IMR-90 (cell line): Measurements from ENCODE around the gene ZDHHC14. TPM values are rescaled to one million over a fixed set of nuclear protein-coding genes. Genes with fewer than 3 reads are reported as not detected.

Experiments used
- ATAC-seq: fragments of 200-7000 bp; cut with Tn5 transposase; 2 replicates; pipeline ENCODE4 v1.9.1; 2020; ENCODE audit warnings: low read depth, mild to moderate bottlenecking, moderate library complexity
- BruUV-seq: library from RNA; stranded (reverse); fragments of 400-500 nt; replicated peaks from 2 replicates; lab custom pipeline; 2021; lab: Mats Ljungman, UMichigan
- CTCF ChIA-PET: fragments of 300-600 bp; formaldehyde crosslinking; extraction: SDS; loops from one replicate; lab custom pipeline; 2021; ENCODE audit warnings: antibody characterized with exemption; lab: Yijun Ruan, JAX
- POLR2A ChIA-PET: fragments of 300-600 bp; sonication (Branson Sonifier 250); formaldehyde crosslinking; loops from one replicate; lab custom pipeline; 2022; ENCODE audit warnings: antibody characterized with exemption; ENCODE audit not compliant: unreplicated experiment; lab: Charles Lee
- DNase-seq: peaks from one replicate; pipeline ENCODE4 v3.0.0; 2013
- H2AFZ ChIP-seq: replicated peaks from 2 replicates; pipeline ENCODE3; 2013; ENCODE audit warnings: low read length, mild to moderate bottlenecking; ENCODE audit not compliant: poor library complexity
- H2AK5ac ChIP-seq: 2 replicates; pipeline ENCODE4 v1.6.1; 2013; ENCODE audit warnings: low read depth, low read length, inconsistent platforms
- H2AK9ac ChIP-seq: replicated peaks from 2 replicates; pipeline ENCODE3; 2013; ENCODE audit warnings: mild to moderate bottlenecking, low read depth, low read length, moderate library complexity; ENCODE audit not compliant: poor library complexity
- H2BK120ac ChIP-seq: 2 replicates; pipeline ENCODE4 v1.6.1; 2013; ENCODE audit warnings: low read depth, low read length, inconsistent platforms
- H2BK15ac ChIP-seq: 3 replicates; pipeline ENCODE4 v1.6.1; 2013; ENCODE audit warnings: low read depth, low read length, inconsistent platforms
- H2BK20ac ChIP-seq: 2 replicates; pipeline ENCODE4 v1.6.1; 2013; ENCODE audit warnings: low read depth, mild to moderate bottlenecking, inconsistent platforms, low read length, moderate library complexity
- H2BK5ac ChIP-seq: 2 replicates; pipeline ENCODE4 v1.6.1; 2013; ENCODE audit warnings: mild to moderate bottlenecking, low read depth, low read length, inconsistent platforms; ENCODE audit not compliant: poor library complexity, severe bottlenecking
- H3K14ac ChIP-seq: replicated peaks from 2 replicates; pipeline ENCODE4 v1.6.1; 2013; ENCODE audit warnings: low read depth, low read length, inconsistent platforms
- H3K18ac ChIP-seq: 2 replicates; pipeline ENCODE4 v1.6.1; 2013; ENCODE audit warnings: low read depth, low read length, control low read depth
- H3K23ac ChIP-seq: 2 replicates; pipeline ENCODE4 v1.6.1; 2013; ENCODE audit warnings: low read depth, low read length, inconsistent platforms
- H3K27ac ChIP-seq: 2 replicates; pipeline ENCODE4 v1.5.1; 2013; ENCODE audit warnings: mild to moderate bottlenecking, control low read depth, low read length; ENCODE audit not compliant: insufficient read depth
- H3K27me3 ChIP-seq: 2 replicates; pipeline ENCODE4 v1.6.1; 2013; ENCODE audit warnings: low read length; ENCODE audit not compliant: control insufficient read depth, insufficient read depth
- H3K36me3 ChIP-seq: 2 replicates; pipeline ENCODE4 v1.6.1; 2013; ENCODE audit warnings: low read length, mixed read lengths; ENCODE audit not compliant: control insufficient read depth, insufficient read depth
- H3K4ac ChIP-seq: 2 replicates; pipeline ENCODE4 v1.6.1; 2013; ENCODE audit warnings: low read depth, low read length, inconsistent platforms
- H3K4me1 ChIP-seq: 2 replicates; pipeline ENCODE4 v1.6.1; 2013; ENCODE audit warnings: low read length, mixed read lengths; ENCODE audit not compliant: control insufficient read depth, insufficient read depth
- H3K4me2 ChIP-seq: 2 replicates; pipeline ENCODE4 v1.6.1; 2013; ENCODE audit warnings: low read depth, mild to moderate bottlenecking, control low read depth, low read length, moderate library complexity
- H3K4me3 ChIP-seq: 2 replicates; pipeline ENCODE4 v1.5.1; 2013; ENCODE audit warnings: low read depth, mild to moderate bottlenecking, control low read depth, low read length, moderate library complexity; ENCODE audit not compliant: insufficient read depth
- H3K56ac ChIP-seq: 2 replicates; pipeline ENCODE4 v1.6.1; 2013; ENCODE audit warnings: low read length, inconsistent platforms; ENCODE audit not compliant: insufficient read depth; ENCODE audit errors: extremely low read depth
- H3K79me1 ChIP-seq, 2 experiments: 2 replicates each; pipeline ENCODE4 v1.6.1; 2013; ENCODE audit warnings: low read length in 2 of 2, inconsistent platforms in 1 of 2, low read depth in 1 of 2
- H3K9ac ChIP-seq: 2 replicates; pipeline ENCODE4 v1.6.1; 2013; ENCODE audit warnings: low read depth, low read length, control low read depth
- H3K9me1 ChIP-seq: 2 replicates; pipeline ENCODE4 v1.6.1; 2013; ENCODE audit warnings: low read length, inconsistent platforms; ENCODE audit not compliant: insufficient read depth
- H3K9me3 ChIP-seq: 2 replicates; pipeline ENCODE4 v1.6.1; 2013; ENCODE audit warnings: low read length; ENCODE audit not compliant: control insufficient read depth, insufficient read depth
- H4K20me1 ChIP-seq: 2 replicates; pipeline ENCODE4 v1.6.1; 2013; ENCODE audit warnings: low read length, inconsistent platforms; ENCODE audit not compliant: insufficient read depth
- H4K5ac ChIP-seq: 2 replicates; pipeline ENCODE4 v1.6.1; 2013; ENCODE audit warnings: mild to moderate bottlenecking, low read depth, low read length, control low read depth
- H4K8ac ChIP-seq, 2 experiments: 2 replicates each; pipeline ENCODE4 v1.6.1; 2013; ENCODE audit warnings: low read depth in 2 of 2, low read length in 2 of 2, control low read depth in 1 of 2, inconsistent platforms in 1 of 2
- H4K91ac ChIP-seq: 2 replicates; pipeline ENCODE4 v1.6.1; 2013; ENCODE audit warnings: low read depth, low read length, inconsistent platforms; ENCODE audit not compliant: insufficient read depth
- BHLHE40 ChIP-seq: fragments of 150-350 bp; IDR thresholded peaks from 2 replicates; pipeline ENCODE4 v1.6.1; 2016; ENCODE audit warnings: mild to moderate bottlenecking, low read depth, low read length
- FOS ChIP-seq: fragments of 150-350 bp; IDR thresholded peaks from 2 replicates; pipeline ENCODE4 v1.6.1; 2016; ENCODE audit warnings: low read depth, low read length
- MAFK ChIP-seq: IDR thresholded peaks from 2 replicates; pipeline ENCODE4 v1.6.1; 2012; ENCODE audit warnings: low read depth, low read length, improper control_type of control experiment
- MXI1 ChIP-seq: IDR thresholded peaks from 2 replicates; pipeline ENCODE4 v1.6.1; 2012; ENCODE audit warnings: low read depth, mild to moderate bottlenecking, low read length, moderate library complexity, borderline replicate concordance
- POLR2A ChIP-seq: IDR thresholded peaks from 2 replicates; pipeline ENCODE4 v1.6.1; 2012; ENCODE audit warnings: mild to moderate bottlenecking, low read depth, low read length
- RAD21 ChIP-seq: IDR thresholded peaks from 2 replicates; pipeline ENCODE4 v1.6.1; 2012; ENCODE audit warnings: low read length, improper control_type of control experiment
- RCOR1 ChIP-seq: IDR thresholded peaks from 2 replicates; pipeline ENCODE4 v1.6.1; 2012; ENCODE audit warnings: mild to moderate bottlenecking, low read length, improper control_type of control experiment; ENCODE audit not compliant: insufficient replicate concordance
- RFX5 ChIP-seq: IDR thresholded peaks from 2 replicates; pipeline ENCODE4 v1.8.0; 2012; ENCODE audit warnings: low read depth, mild to moderate bottlenecking, low read length, moderate library complexity
- WGBS, 2 experiments: methylation state at CpG; one replicate each; pipeline versions ENCODE4 v1.1.5 to v1.1.7; 2013; ENCODE audit warnings: missing lambda C conversion rate in 2 of 2; ENCODE audit not compliant: insufficient read length in 1 of 2; ENCODE audit errors: extremely low coverage in 2 of 2; 5-methylcytosine and 5-hydroxymethylcytosine counted together
- dilution Hi-C: fragments of 300-500 bp; cut with HindIII; formaldehyde crosslinking; loops from one replicate; pipeline ENCODE4 v1.14.3; 2018; ENCODE audit warnings: low sequenced_read_pairs; ENCODE audit not compliant: unreplicated experiment
- in situ Hi-C: fragments of 300-500 bp; cut with MboI; formaldehyde crosslinking; loops from 3 replicates; pipeline ENCODE4 v1.14.3; 2019; ENCODE audit warnings: low sequenced_read_pairs, inconsistent platforms, mixed read lengths
- intact Hi-C: fragments of 100-400 bp; cut with micrococcal nuclease; formaldehyde crosslinking; loops from 2 replicates; pipeline ENCODE4 v1.10.0; 2022
- polyA plus RNA-seq, 3 experiments: library from polyadenylated mRNA; depleted of rRNA; stranded (reverse); fragments of >200 nt; gene quantifications; 2 replicates each; pipeline ENCODE4 v1.2.3, GENCODE V29; 2012; ENCODE audit warnings: low replicate concordance in 1 of 3
- total RNA-seq: library from RNA; depleted of rRNA; stranded (reverse); fragments of >200 nt; gene quantifications from 2 replicates; pipeline ENCODE4 v1.2.3, GENCODE V29; 2012
- TF ChIP-seq, protein P1 (sequence below): conservative IDR thresholded peaks from 2 replicates; pipeline ENCODE4 v1.5.1; 2012; ENCODE audit warnings: mild to moderate bottlenecking, low read depth, low read length, improper control_type of control experiment
- TF ChIP-seq, protein P2 (sequence below): fragments of 150-350 bp; IDR thresholded peaks from 2 replicates; pipeline ENCODE4 v1.6.1; 2016; ENCODE audit warnings: low read depth, mild to moderate bottlenecking, low read length, moderate library complexity, borderline replicate concordance

ZDHHC14 gene
- total and polyA plus RNA-seq, 2 of the 4 experiments (the other 2 are of a cell fraction), result 0.90 to 2.0 TPM

DNA sequence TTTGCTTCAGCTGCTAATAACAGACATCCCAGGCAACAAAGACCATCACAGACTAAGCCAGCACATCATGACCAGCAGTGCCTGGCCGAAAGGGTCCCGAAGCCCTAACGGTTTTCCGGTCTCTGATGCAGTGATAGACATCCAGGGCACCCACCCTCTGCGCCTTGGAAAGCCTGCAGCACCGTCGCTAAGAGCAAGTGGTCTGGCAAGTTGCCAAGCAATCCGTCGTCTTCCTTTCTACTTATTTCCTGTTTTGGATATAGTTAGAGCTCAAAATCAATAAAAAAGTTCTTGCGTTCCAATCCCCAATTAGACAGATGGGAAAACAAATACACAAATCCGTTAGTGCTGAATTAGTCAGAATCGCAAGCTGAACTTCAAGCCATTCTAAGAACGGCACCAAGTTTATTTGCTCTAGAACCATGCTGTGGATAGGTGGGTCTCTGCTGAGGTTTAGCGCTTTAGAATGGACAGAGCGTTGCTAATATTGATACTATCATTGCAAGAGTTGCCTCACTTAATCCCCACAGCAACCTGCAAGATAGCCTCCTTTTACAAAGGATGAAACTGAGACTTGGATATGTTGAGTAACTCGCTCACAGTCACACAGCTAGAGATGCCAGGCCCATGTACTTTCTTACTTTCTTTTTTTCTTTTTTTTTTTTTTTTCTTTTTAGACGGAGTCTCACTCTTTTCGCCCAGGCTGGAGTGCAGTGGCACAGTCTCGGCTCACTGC is 278.7 kb downstream of the ZDHHC14 start (continued):
- no peak for TF ChIP-seq FOS

- H2BK5ac ChIP-seq, result no peak overlapping the region
- no peak overlapping the region for H2AK9ac ChIP-seq
- DNase-seq (no peak), ATAC-seq (no peak)
- no peak overlapping the region for H3K4me3 ChIP-seq
- no peaks in the 10 kb centered on the region for H4K20me1 ChIP-seq
- no peak overlapping the region for H3K56ac ChIP-seq
- no peak overlapping the region for H3K4ac ChIP-seq
- no CpG with 5 or more reads among the region's 5 CpGs for WGBS, 2 experiments
- H3K9ac ChIP-seq, result no peak overlapping the region
- CTCF ChIA-PET, result interaction anchor here (0.7 kb wide), 1 partner anchor 212 kb away, joined by 3 read pairs; no protein-coding TSS in a partner anchor
- no peak overlapping the region for H2BK120ac ChIP-seq
- H3K4me1 ChIP-seq, result peaks cover 2% of the 10 kb centered on the region
- H3K79me1 ChIP-seq, result no peaks in the 10 kb centered on the region
- dilution Hi-C loops (no loop called here), in situ Hi-C loops (no loop called here), intact Hi-C loops (loop anchor here (10.0 kb wide), 1 partner anchor 94 kb away; no protein-coding TSS in a partner anchor)
- no peak overlapping the region for H3K23ac ChIP-seq
- no peak overlapping the region for H4K5ac ChIP-seq
- no peak overlapping the region for H2BK15ac ChIP-seq
- H3K9me1 ChIP-seq, result peaks cover 3% of the 10 kb centered on the region; the same call in 1 of the 2 replicates
- H4K8ac ChIP-seq, result no peak overlapping the region
- no peak overlapping the region for H3K14ac ChIP-seq
- no peak overlapping the region for H4K91ac ChIP-seq
- no peak overlapping the region for H3K18ac ChIP-seq
- no peak overlapping the region for H3K27ac ChIP-seq
- no TSS peak for BruUV-seq
- no peak for TF ChIP-seq RCOR1
- no peak for TF ChIP-seq MAFK
- TF ChIP-seq MXI1, result no peak
- TF ChIP-seq RAD21, result no peak
- TF ChIP-seq, protein P1, sequence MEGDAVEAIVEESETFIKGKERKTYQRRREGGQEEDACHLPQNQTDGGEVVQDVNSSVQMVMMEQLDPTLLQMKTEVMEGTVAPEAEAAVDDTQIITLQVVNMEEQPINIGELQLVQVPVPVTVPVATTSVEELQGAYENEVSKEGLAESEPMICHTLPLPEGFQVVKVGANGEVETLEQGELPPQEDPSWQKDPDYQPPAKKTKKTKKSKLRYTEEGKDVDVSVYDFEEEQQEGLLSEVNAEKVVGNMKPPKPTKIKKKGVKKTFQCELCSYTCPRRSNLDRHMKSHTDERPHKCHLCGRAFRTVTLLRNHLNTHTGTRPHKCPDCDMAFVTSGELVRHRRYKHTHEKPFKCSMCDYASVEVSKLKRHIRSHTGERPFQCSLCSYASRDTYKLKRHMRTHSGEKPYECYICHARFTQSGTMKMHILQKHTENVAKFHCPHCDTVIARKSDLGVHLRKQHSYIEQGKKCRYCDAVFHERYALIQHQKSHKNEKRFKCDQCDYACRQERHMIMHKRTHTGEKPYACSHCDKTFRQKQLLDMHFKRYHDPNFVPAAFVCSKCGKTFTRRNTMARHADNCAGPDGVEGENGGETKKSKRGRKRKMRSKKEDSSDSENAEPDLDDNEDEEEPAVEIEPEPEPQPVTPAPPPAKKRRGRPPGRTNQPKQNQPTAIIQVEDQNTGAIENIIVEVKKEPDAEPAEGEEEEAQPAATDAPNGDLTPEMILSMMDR, result no peak
- TF ChIP-seq POLR2A, result no peak
- TF ChIP-seq FOS, result no peak
- TF ChIP-seq, protein P2, sequence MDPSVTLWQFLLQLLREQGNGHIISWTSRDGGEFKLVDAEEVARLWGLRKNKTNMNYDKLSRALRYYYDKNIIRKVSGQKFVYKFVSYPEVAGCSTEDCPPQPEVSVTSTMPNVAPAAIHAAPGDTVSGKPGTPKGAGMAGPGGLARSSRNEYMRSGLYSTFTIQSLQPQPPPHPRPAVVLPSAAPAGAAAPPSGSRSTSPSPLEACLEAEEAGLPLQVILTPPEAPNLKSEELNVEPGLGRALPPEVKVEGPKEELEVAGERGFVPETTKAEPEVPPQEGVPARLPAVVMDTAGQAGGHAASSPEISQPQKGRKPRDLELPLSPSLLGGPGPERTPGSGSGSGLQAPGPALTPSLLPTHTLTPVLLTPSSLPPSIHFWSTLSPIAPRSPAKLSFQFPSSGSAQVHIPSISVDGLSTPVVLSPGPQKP, result no peak
- no peak for TF ChIP-seq BHLHE40
- TF ChIP-seq RFX5, result no peak
- H2AK5ac ChIP-seq, result no peak overlapping the region
- H3K9me3 ChIP-seq, result no peaks in the 10 kb centered on the region
- no peaks in the 10 kb centered on the region for H3K27me3 ChIP-seq
- H2BK20ac ChIP-seq, result no peak overlapping the region
- POLR2A ChIA-PET, result no interaction called here
- H3K36me3 ChIP-seq, result no peaks in the 10 kb centered on the region
- H2AFZ ChIP-seq, result no peak overlapping the region
- H3K4me2 ChIP-seq, result no peak overlapping the region
Measured at GRCh38 chr6:157660414-157660813, 279.4 kb downstream of the ZDHHC14 start.
